Heart left ventricle (tissue), 13 donors: Measurements from ENCODE around the gene SDR39U1.

ENCODE experiments used
- POLR2A ChIP-seq, 2 donors: fragments of 450-650 bp; IDR thresholded peaks; one replicate each; pipeline ENCODE4 v1.6.1; 2017; ENCODE audit warnings: antibody characterized with exemption in 2 of 2, mild to moderate bottlenecking in 2 of 2, moderate library complexity in 2 of 2
- TF ChIP-seq, protein P1 (sequence below), 12 donors: fragments of 200-600 bp; sonication (generic) in 4 of 12; IDR thresholded peaks; one replicate each; pipeline versions ENCODE4 v1.5.0 to v1.8.0; 2018 to 2022; ENCODE audit warnings: antibody characterized with exemption in 12 of 12, mild to moderate bottlenecking in 5 of 12
- donor health status: ischemic (EF 13 %, LVEDD 7.1; RV severe dilation, severe dysfunction).
- donor health status: DM: no; HTN: yes; CAD: no.
- donor health status: DM: no; HTN: no; CAD: no.
- donor health status: ischemic (EF 25% LVEDD 6.9; RV normal size, moderate dysfunction).
- donor health status: ischemic (EF 25% LVEDD 5.7; RV mildly dilated, moderate dysfunction).
- donor health status: ischemic (EF 35%, LVEDD 5.7; RV mildly dilated, moderate dysfunction).
- donor health status: nonischemic (EF 11% LVEDD 7.7; RV severe dilation, severe dysfunction).
- donor health status: DM: yes; HTN: yes; CAD: no.
- donor health status: PGD.
- donor health status: ischemic (EF 29% LVEDD 5.4; RV normal size, mild dysfunction).
- donor health status: nonischemic (EF 23%, LVEDD 6.1; RV moderate dilation, normal function).

DNA sequence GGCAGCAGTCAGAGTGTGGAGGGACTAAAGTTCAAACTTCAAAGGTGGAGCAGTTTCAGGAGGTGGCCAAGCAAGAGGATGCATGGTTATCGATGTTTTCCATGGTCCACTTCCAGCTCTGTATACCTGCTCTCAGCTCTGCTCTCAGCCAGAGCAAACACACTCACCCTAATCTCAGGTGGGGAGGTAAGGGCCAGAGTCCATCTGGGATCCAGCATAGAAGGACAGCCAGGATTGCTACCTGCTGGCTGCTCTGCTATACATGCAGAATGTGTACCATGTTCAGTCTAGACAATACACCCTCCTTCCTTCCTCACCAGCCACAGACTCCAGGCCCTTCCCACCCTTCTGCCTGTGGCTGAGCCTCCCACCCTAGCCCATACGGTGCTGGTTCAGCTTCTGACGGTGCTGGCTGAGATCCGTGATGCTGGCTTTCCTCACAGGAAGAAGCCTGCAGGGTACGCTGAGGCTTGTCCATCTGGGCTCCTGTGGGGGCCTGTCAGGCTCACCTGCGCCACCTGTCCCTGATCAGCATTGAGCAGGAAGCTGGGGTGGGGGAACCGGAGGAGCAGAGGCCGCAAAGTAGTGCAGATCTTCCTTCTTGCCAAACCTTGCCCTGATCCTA lies 15.6 kb downstream of the SDR39U1 start:
- TF ChIP-seq POLR2A (IDR thresholded peaks at IDR 0.05), result no peak
- TF ChIP-seq, protein P1, sequence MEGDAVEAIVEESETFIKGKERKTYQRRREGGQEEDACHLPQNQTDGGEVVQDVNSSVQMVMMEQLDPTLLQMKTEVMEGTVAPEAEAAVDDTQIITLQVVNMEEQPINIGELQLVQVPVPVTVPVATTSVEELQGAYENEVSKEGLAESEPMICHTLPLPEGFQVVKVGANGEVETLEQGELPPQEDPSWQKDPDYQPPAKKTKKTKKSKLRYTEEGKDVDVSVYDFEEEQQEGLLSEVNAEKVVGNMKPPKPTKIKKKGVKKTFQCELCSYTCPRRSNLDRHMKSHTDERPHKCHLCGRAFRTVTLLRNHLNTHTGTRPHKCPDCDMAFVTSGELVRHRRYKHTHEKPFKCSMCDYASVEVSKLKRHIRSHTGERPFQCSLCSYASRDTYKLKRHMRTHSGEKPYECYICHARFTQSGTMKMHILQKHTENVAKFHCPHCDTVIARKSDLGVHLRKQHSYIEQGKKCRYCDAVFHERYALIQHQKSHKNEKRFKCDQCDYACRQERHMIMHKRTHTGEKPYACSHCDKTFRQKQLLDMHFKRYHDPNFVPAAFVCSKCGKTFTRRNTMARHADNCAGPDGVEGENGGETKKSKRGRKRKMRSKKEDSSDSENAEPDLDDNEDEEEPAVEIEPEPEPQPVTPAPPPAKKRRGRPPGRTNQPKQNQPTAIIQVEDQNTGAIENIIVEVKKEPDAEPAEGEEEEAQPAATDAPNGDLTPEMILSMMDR (IDR thresholded peaks at IDR 0.05), result no peak
